Measurements from ENCODE around the gene FRMPD2.

- TF ChIP-seq CTCF (IDR thresholded peaks at IDR 0.05), result no peak
- no peak for TF ChIP-seq POLR2A (IDR thresholded peaks at IDR 0.05)
These were observed at the start of gene FRMPD2 for GRCh38 chr10:48274636-48275035.

Measured in transverse colon (tissue), 3 donors.